HepG2 (cell line): ENCODE measurements around the gene SNAPC4. TPM values are rescaled to one million over a fixed set of nuclear protein-coding genes. Genes with fewer than 3 reads are reported as not detected.
A peak's percentile ranks its signal among the peaks of the same experiment; 100 is the strongest.

Source experiments
- ATAC-seq: fragments of 200-7000 bp; cut with Tn5 transposase; 3 replicates; pipeline ENCODE4 v1.9.1; 2020; ENCODE audit warnings: mild to moderate bottlenecking, moderate library complexity
- BruUV-seq: library from RNA; stranded (reverse); fragments of 400-500 nt; replicated peaks from 2 replicates; lab custom pipeline; 2021; lab: Mats Ljungman, UMichigan
- CTCF ChIA-PET: fragments of 300-600 bp; formaldehyde crosslinking; extraction: SDS; loops from one replicate; lab custom pipeline; 2021; ENCODE audit warnings: low total read pairs, inconsistent platforms, low intra/inter-chr PET ratio; lab: Yijun Ruan, JAX
- POLR2A ChIA-PET: fragments of 350-600 bp; sonication (Branson Sonifier 250); formaldehyde crosslinking; loops from one replicate; lab custom pipeline; 2020; ENCODE audit warnings: antibody characterized with exemption, inconsistent platforms; lab: Yijun Ruan, JAX
- DNase-seq: peaks from one replicate; pipeline ENCODE4 v3.0.0-alpha.2; 2015; ENCODE audit warnings: low spot score
- FAIRE-seq: peaks from 3 replicates; lab custom pipeline; 2011; peaks lifted over from hg19 to GRCh38; lab: Jason Lieb, UNC
- H2AFZ ChIP-seq: one replicate; pipeline ENCODE4 v1.6.1; 2011; ENCODE audit warnings: low read length, inconsistent platforms
- H3K27ac ChIP-seq: fragments of 300-600 bp; 3 replicates; pipeline ENCODE4 v1.8.0; 2011; ENCODE audit warnings: mixed run types, mild to moderate bottlenecking, mixed read lengths, low read length, inconsistent platforms; ENCODE audit not compliant: insufficient read depth; ENCODE audit errors: extremely low read length
- H3K27me3 ChIP-seq, 2 experiments: fragments of 200-600 bp in 1 of 2; 2 replicates in 1 of 2; 3 replicates in 1 of 2; pipeline versions ENCODE4 v1.6.0 to v1.8.0; 2011; ENCODE audit warnings: low read length in 2 of 2, mild to moderate bottlenecking in 2 of 2, moderate library complexity in 2 of 2, inconsistent platforms in 1 of 2; ENCODE audit not compliant: insufficient read depth in 2 of 2, control insufficient read depth in 1 of 2
- H3K36me3 ChIP-seq, 2 experiments: fragments of 200-600 bp in 1 of 2; replicated peaks in 1 of 2; 2 replicates in 1 of 2; 3 replicates in 1 of 2; pipeline versions ENCODE4 v1.5.1 to v1.8.0; 2011; ENCODE audit warnings: low read length in 2 of 2, inconsistent platforms in 1 of 2; ENCODE audit not compliant: insufficient read depth in 2 of 2, control insufficient read depth in 1 of 2
- H3K4me1 ChIP-seq: 2 replicates; pipeline ENCODE4 v1.5.1; 2012; ENCODE audit warnings: low read length, inconsistent platforms; ENCODE audit not compliant: insufficient read depth
- H3K4me2 ChIP-seq: 2 replicates; pipeline ENCODE4 v1.6.0; 2011; ENCODE audit warnings: low read depth, low read length, inconsistent platforms
- H3K4me3 ChIP-seq, 3 experiments: fragments of 200-600 bp in 1 of 3; sonication (generic), shearing (Covaris generic) in 1 of 3; replicated peaks in 1 of 3; 2 replicates each; pipeline ENCODE4 v1.5.1; 2011 to 2016; ENCODE audit warnings: low read length in 3 of 3, inconsistent platforms in 2 of 3, low read depth in 2 of 3, mild to moderate bottlenecking in 2 of 3, control low read depth in 1 of 3, mixed read lengths in 1 of 3; ENCODE audit not compliant: insufficient read depth in 1 of 3
- H3K79me2 ChIP-seq: one replicate; pipeline ENCODE4 v1.6.1; 2011; ENCODE audit warnings: low read length, inconsistent platforms; ENCODE audit not compliant: insufficient read depth
- H3K9ac ChIP-seq: 2 replicates; pipeline ENCODE4 v1.6.0; 2011; ENCODE audit warnings: mild to moderate bottlenecking, low read depth, low read length, inconsistent platforms; ENCODE audit not compliant: insufficient read depth
- H3K9me3 ChIP-seq: 2 replicates; pipeline ENCODE4 v1.5.1; 2012; ENCODE audit warnings: mild to moderate bottlenecking, low read length
- H4K20me1 ChIP-seq: 2 replicates; pipeline ENCODE4 v1.6.0; 2011; ENCODE audit warnings: inconsistent platforms, mild to moderate bottlenecking, low read length, moderate library complexity; ENCODE audit not compliant: insufficient read depth
- ARNT2 ChIP-seq: sonication (generic); formaldehyde crosslinking; IDR thresholded peaks from 2 replicates; pipeline ENCODE4 v1.8.0; 2022; ENCODE audit warnings: mild to moderate bottlenecking, low read depth, missing genetic modification reagents, moderate library complexity
- DMAP1 ChIP-seq: IDR thresholded peaks from 2 replicates; pipeline ENCODE4 v1.6.1; 2016
- EED ChIP-seq: sonication (generic); formaldehyde crosslinking; IDR thresholded peaks from 2 replicates; pipeline ENCODE4 v1.5.0; 2020; ENCODE audit warnings: mild to moderate bottlenecking, missing genetic modification reagents
- GABPA ChIP-seq, 2 experiments: IDR thresholded peaks; 2 replicates each; pipeline ENCODE4 v1.6.1; 2011 to 2016; ENCODE audit warnings: low read depth in 2 of 2, low read length in 1 of 2, missing biosample characterization in 1 of 2, missing genetic modification characterization in 1 of 2
- MYC ChIP-seq: sonication (generic); formaldehyde crosslinking; IDR thresholded peaks from 2 replicates; pipeline ENCODE4 v1.9.0; 2021; ENCODE audit warnings: missing genetic modification reagents, borderline replicate concordance
- SMAD9 ChIP-seq: sonication (generic); formaldehyde crosslinking; IDR thresholded peaks from 2 replicates; pipeline ENCODE4 v1.5.1; 2020; ENCODE audit warnings: mild to moderate bottlenecking, missing genetic modification reagents
- TGIF2 ChIP-seq: IDR thresholded peaks from 2 replicates; pipeline ENCODE4 v1.6.1; 2016; ENCODE audit warnings: control low read depth, missing compliant biosample characterization
- ZNF138 ChIP-seq: sonication (generic); formaldehyde crosslinking; IDR thresholded peaks from 2 replicates; pipeline ENCODE4 v1.5.0; 2020; ENCODE audit warnings: mild to moderate bottlenecking, low read depth, missing genetic modification reagents
- ZNF383 ChIP-seq: sonication (generic); formaldehyde crosslinking; IDR thresholded peaks from 2 replicates; pipeline ENCODE4 v1.4.0; 2020; ENCODE audit warnings: missing genetic modification reagents, mild to moderate bottlenecking, borderline replicate concordance
- ZNF430 ChIP-seq: sonication (generic); formaldehyde crosslinking; IDR thresholded peaks from 2 replicates; pipeline ENCODE4 v1.9.0; 2021; ENCODE audit warnings: mild to moderate bottlenecking, missing genetic modification reagents
- ZNF558 ChIP-seq: sonication (generic); formaldehyde crosslinking; IDR thresholded peaks from 2 replicates; pipeline ENCODE4 v1.9.0; 2022; ENCODE audit warnings: mild to moderate bottlenecking, missing genetic modification reagents, borderline replicate concordance
- WGBS: methylation state at CpG from one replicate; pipeline ENCODE4 v1.1.6; 2017; ENCODE audit warnings: low lambda C conversion rate; 5-methylcytosine and 5-hydroxymethylcytosine counted together
- in situ Hi-C: cut with HindIII; loops from 2 replicates; pipeline ENCODE4 v1.10.0; 2017; ENCODE audit warnings: low pct_unique_long_range_greater_than_20kb; ENCODE audit not compliant: extremely low pct_ligation_motif_present
- intact Hi-C: fragments of 100-400 bp; cut with micrococcal nuclease; formaldehyde crosslinking; loops from one replicate; pipeline ENCODE4 v1.10.0; 2022; ENCODE audit not compliant: unreplicated experiment
- polyA plus RNA-seq, 8 experiments: library from polyadenylated mRNA; depleted of rRNA in 3 of 8; stranded (reverse) in 7 of 8; unstranded in 1 of 8; fragments of >200 nt; fragmentation: Illumina TruSeq in 4 of 8; extraction: Trizol in 4 of 8; gene quantifications; 2 replicates each; pipeline versions ENCODE4 v1.2.1 to v1.2.3, GENCODE V29; 2011 to 2016; ENCODE audit warnings: low read depth in 4 of 8, missing spikeins in 1 of 8, mixed read lengths in 1 of 8; ENCODE audit not compliant: insufficient read depth in 1 of 8
- total RNA-seq, 5 experiments: library from RNA; depleted of rRNA; stranded (reverse); fragments of >200 nt; fragmentation: Illumina TruSeq; extraction: Trizol; gene quantifications; 2 replicates each; pipeline ENCODE4 v1.2.3, GENCODE V29; 2016; ENCODE audit warnings: low read depth in 1 of 5
- TF ChIP-seq, protein P1 (sequence below): sonication (generic); formaldehyde crosslinking; IDR thresholded peaks from 2 replicates; pipeline ENCODE4 v1.5.0; 2020; ENCODE audit warnings: mild to moderate bottlenecking, missing genetic modification reagents
- TF ChIP-seq, protein P2 (sequence below): sonication (generic); formaldehyde crosslinking; IDR thresholded peaks from 2 replicates; pipeline ENCODE4 v1.8.0; 2022; ENCODE audit warnings: missing genetic modification reagents, low read depth, mild to moderate bottlenecking, borderline replicate concordance
- TF ChIP-seq, protein P3 (sequence below): sonication (generic); formaldehyde crosslinking; IDR thresholded peaks from 2 replicates; pipeline ENCODE4 v1.5.0; 2020; ENCODE audit warnings: missing genetic modification reagents
- TF ChIP-seq, protein P4 (sequence below): sonication (generic); formaldehyde crosslinking; IDR thresholded peaks from 2 replicates; pipeline ENCODE4 v1.8.0; 2022; ENCODE audit warnings: mild to moderate bottlenecking, missing genetic modification reagents

SNAPC4 gene
- total and polyA plus RNA-seq, 2 of the 13 experiments (the other 11 are each of a cell fraction or from before 2014, with no cell fraction given) = 2.0 to 6.0 TPM

DNA sequence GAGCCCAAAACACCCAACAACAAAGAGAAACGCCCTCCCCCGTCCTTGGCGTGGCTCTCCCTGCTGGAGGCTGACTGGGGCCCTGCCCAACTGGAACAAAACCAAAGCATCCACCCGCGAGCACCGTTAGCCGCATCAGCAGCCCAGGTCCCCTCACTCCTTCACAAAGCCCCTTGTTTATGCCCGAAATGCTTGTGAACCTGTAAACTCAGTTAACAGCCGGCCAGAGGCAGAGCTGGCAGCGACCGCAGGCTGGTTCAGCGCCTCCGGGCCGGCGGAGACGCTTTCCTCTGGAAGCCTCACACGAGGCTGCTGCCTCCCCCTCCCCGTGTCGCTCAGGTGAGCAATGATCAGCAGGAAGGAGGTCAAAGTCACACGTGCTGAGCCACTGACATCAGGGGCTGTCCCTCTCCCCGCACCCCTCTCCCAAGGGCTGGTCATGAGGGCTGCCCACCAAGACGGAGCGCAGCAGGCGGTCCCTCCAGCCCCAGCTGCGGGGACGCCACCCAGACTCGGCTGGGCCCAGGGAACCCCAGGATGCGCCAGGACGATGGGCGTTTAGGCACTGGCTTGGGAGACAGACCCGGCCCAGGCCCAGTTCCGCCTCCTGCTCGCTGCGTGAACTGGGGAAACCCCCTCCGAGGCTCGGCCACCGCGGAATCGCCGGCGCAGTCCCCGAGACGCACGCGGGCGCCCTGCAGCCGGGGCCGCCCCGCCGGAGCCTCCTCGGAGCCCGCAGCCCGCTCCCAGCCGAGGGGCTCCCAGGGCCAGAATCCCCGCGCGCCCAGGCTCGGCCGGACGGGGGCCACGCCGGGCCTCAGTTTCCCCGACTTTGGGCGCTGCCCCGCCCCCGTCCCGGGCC, 563 bp downstream of the SNAPC4 start:
- WGBS = under 1% methylated on average over 23 of the region's 67 CpGs
- intact Hi-C loops = loop anchor here (1.0 kb wide), 1 partner anchor 60 kb away; no protein-coding TSS in a partner anchor
- Histone ChIP-seq H3K4me2 (peak overlapping the region; percentile 88), H3K4me1 (peaks cover 20% of the 10 kb centered on the region), H3K9me3 (no peaks in the 10 kb centered on the region), H2AFZ (no peak overlapping the region), H3K36me3 (peaks cover 18 to 35% of the 10 kb centered on the region in 2 experiments; a peak in 4 of 5 replicates), H3K27me3 (no peaks in the 10 kb centered on the region), H4K20me1 (0 out of 2 replicates have a peak, but pooled peaks cover 2% of the 10 kb centered on the region), H3K4me3 (peak overlapping the region; percentile 78 to 98 (median 97)), H3K79me2 (peaks cover 21% of the 10 kb centered on the region), H3K27ac (peak overlapping the region; percentile 53), H3K9ac (peak overlapping the region; percentile 83)
- ATAC-seq (peak; percentile 44), DNase-seq (no peak), FAIRE-seq (no peak)
- no TSS peak for BruUV-seq
- POLR2A ChIA-PET = interaction anchor here (0.5 to 1.6 kb wide), 3 partner anchors 12 to 218 kb away, joined by 3 read pairs; no protein-coding TSS in a partner anchor
- CTCF ChIA-PET = interaction anchor here (1.2 to 2.0 kb wide), 3 partner anchors 54 to 87 kb away, joined by 6 to 15 read pairs (median 12); no protein-coding TSS in a partner anchor
- in situ Hi-C loops = no loop called here
- peak; percentile 46 for TF ChIP-seq DMAP1
- TF ChIP-seq ARNT2 (CRISPR knock-in tag) = peak; percentile 85; the same call in 1 of the 2 replicates
- TF ChIP-seq, protein P1, sequence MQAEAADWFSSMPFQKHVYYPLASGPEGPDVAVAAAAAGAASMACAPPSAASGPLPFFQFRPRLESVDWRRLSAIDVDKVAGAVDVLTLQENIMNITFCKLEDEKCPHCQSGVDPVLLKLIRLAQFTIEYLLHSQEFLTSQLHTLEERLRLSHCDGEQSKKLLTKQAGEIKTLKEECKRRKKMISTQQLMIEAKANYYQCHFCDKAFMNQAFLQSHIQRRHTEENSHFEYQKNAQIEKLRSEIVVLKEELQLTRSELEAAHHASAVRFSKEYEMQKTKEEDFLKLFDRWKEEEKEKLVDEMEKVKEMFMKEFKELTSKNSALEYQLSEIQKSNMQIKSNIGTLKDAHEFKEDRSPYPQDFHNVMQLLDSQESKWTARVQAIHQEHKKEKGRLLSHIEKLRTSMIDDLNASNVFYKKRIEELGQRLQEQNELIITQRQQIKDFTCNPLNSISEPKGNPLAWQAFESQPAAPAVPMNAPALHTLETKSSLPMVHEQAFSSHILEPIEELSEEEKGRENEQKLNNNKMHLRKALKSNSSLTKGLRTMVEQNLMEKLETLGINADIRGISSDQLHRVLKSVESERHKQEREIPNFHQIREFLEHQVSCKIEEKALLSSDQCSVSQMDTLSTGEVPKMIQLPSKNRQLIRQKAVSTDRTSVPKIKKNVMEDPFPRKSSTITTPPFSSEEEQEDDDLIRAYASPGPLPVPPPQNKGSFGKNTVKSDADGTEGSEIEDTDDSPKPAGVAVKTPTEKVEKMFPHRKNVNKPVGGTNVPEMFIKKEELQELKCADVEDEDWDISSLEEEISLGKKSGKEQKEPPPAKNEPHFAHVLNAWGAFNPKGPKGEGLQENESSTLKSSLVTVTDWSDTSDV (CRISPR knock-in tag) = no peak
- TF ChIP-seq ZNF138 (CRISPR knock-in tag) = no peak
- TF ChIP-seq EED (CRISPR knock-in tag) = peak; percentile 36; the same call in 1 of the 2 replicates
- peak; percentile 63; the same call in 1 of the 2 replicates for TF ChIP-seq ZNF383 (CRISPR knock-in tag)
- peak; percentile 35; the same call in 1 of the 2 replicates for TF ChIP-seq MYC (CRISPR knock-in tag)
- TF ChIP-seq ZNF430 (CRISPR knock-in tag) = 0 out of 2 replicates have a peak, but pooled peaks have one; percentile 17
- TF ChIP-seq SMAD9 (CRISPR knock-in tag) = no peak
- TF ChIP-seq ZNF558 (CRISPR knock-in tag) = peak; percentile 85; the same call in 1 of the 2 replicates
- TF ChIP-seq, protein P2, sequence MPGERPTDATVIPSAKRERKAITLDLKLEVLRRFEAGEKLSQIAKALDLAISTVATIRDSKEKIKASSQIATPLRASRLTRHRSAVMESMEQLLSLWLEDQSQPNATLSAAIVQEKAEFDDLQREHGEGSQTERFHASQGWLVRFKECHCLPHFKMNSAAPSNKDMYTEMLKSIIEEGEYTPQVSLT (CRISPR knock-in tag) = 0 out of 2 replicates have a peak, but pooled peaks have one; percentile 45
- TF ChIP-seq, protein P3, sequence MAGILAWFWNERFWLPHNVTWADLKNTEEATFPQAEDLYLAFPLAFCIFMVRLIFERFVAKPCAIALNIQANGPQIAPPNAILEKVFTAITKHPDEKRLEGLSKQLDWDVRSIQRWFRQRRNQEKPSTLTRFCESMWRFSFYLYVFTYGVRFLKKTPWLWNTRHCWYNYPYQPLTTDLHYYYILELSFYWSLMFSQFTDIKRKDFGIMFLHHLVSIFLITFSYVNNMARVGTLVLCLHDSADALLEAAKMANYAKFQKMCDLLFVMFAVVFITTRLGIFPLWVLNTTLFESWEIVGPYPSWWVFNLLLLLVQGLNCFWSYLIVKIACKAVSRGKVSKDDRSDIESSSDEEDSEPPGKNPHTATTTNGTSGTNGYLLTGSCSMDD (CRISPR knock-in tag) = 0 out of 2 replicates have a peak, but pooled peaks have one; percentile 3
- TF ChIP-seq GABPA (IDR thresholded peaks at IDR 0.05; ENCODE audit: low read depth, low read length) = 0 out of 2 replicates have a peak, but pooled peaks have one; percentile 19
- no peak for TF ChIP-seq GABPA (CRISPR knock-in tag; IDR thresholded peaks at IDR 0.05; ENCODE audit: low read depth)
- TF ChIP-seq, protein P4, sequence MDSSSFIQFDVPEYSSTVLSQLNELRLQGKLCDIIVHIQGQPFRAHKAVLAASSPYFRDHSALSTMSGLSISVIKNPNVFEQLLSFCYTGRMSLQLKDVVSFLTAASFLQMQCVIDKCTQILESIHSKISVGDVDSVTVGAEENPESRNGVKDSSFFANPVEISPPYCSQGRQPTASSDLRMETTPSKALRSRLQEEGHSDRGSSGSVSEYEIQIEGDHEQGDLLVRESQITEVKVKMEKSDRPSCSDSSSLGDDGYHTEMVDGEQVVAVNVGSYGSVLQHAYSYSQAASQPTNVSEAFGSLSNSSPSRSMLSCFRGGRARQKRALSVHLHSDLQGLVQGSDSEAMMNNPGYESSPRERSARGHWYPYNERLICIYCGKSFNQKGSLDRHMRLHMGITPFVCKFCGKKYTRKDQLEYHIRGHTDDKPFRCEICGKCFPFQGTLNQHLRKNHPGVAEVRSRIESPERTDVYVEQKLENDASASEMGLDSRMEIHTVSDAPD (CRISPR knock-in tag) = no peak
- TF ChIP-seq TGIF2 (CRISPR knock-in tag) = 0 out of 2 replicates have a peak, but pooled peaks have one; percentile 43
